ENCODE data around the gene GOLM1. TPM values are rescaled to one million over a fixed set of nuclear protein-coding genes. Genes with fewer than 3 reads are reported as not detected.

GOLM1 gene
- total RNA-seq: 56.9 and 81.4 TPM in 2 replicates

GRCh38 chr9:86098824-86099700, at the start of gene GOLM1:
Gene GOLM1, minus strand, starts transcription at chr9:86099558. Its CDS starts 20,238 bp downstream, at chr9:86079320.

Other genes with a start within 250 kb of the GOLM1 start
- gene NAA35, start 158.4 kb downstream of the GOLM1 start, total RNA-seq: 16.6 and 17.4 TPM in 2 replicates
- gene C9orf153, start 160.1 kb upstream of the GOLM1 start, total RNA-seq: 0.18 and 0.43 TPM in 2 replicates
- gene ISCA1, start 183.0 kb upstream of the GOLM1 start, total RNA-seq: 17.6 and 25.2 TPM in 2 replicates